C4-2B (cell line): ENCODE data around the gene RAPGEF3.

ENCODE experiments used
- H3K27ac ChIP-seq: fragments of 450-650 bp; 2 replicates; pipeline ENCODE4 v1.5.1; 2017
- CTCF ChIP-seq: fragments of 450-650 bp; conservative IDR thresholded peaks from 2 replicates; pipeline ENCODE4 v1.5.1; 2017; ENCODE audit warnings: mild to moderate bottlenecking
- ZFX ChIP-seq: fragments of 450-650 bp; IDR thresholded peaks from 2 replicates; pipeline ENCODE4 v1.6.1; 2017

Gene RAPGEF3

GRCh38 chr12:47729233-47729632 is 29.4 kb downstream of the RAPGEF3 start:
- no peak for TF ChIP-seq ZFX
- H3K27ac ChIP-seq, result no peak overlapping the region

GRCh38 chr12:47725893-47726292 is 32.8 kb downstream of the RAPGEF3 start:
- H3K27ac ChIP-seq, result no peak overlapping the region
- TF ChIP-seq ZFX, result no peak
- TF ChIP-seq CTCF, result no peak

GRCh38 chr12:47725091-47725772 is 33.4 kb downstream of the RAPGEF3 start, which contains the start of gene ENDOU:
Gene ENDOU (minus strand): TSS chr12:47725490. CDS start chr12:47725413, 77 bp downstream.
- H3K27ac ChIP-seq, result no peak within 1 kb of the TSS

GRCh38 chr12:47722941-47723631 is 35.6 kb downstream of the RAPGEF3 start:
- 0 out of 2 replicates have a peak overlapping the region, but pooled peaks have one; percentile 11 for H3K27ac ChIP-seq
- TF ChIP-seq CTCF (no peak), ZFX (no peak)

More at GRCh38 chr12:47725091-47725772, 33.4 kb downstream of the RAPGEF3 start, which contains the start of gene ENDOU:
- TF ChIP-seq ZFX, result no peak
- TF ChIP-seq CTCF, result no peak

GRCh38 chr12:47722136-47722834 is 36.4 kb downstream of the RAPGEF3 start:
- TF ChIP-seq ZFX (no peak), CTCF (no peak)
- H3K27ac ChIP-seq, result 0 out of 2 replicates have a peak overlapping the region, but pooled peaks have one; percentile 11

- TF ChIP-seq ZFX, result no peak
- no peak for TF ChIP-seq CTCF
- no peak overlapping the region for H3K27ac ChIP-seq
These were observed 37.2 kb downstream of the RAPGEF3 start for GRCh38 chr12:47721431-47721973.

GRCh38 chr12:47718531-47718930 is 40.1 kb downstream of the RAPGEF3 start:
- TF ChIP-seq CTCF (no peak), ZFX (no peak)
- no peak overlapping the region for H3K27ac ChIP-seq
